Sigmoid colon (tissue), 4 donors: ENCODE measurements around the gene APOH.

Experiments used
- CTCF ChIP-seq, 4 experiments: fragments of 450-650 bp in 3 of 4; fragments of 200-600 bp in 1 of 4; IDR thresholded peaks; one replicate each; pipeline ENCODE4 v1.5.1; 2016 to 2019; ENCODE audit warnings: antibody characterized with exemption in 4 of 4, mild to moderate bottlenecking in 3 of 4, moderate library complexity in 2 of 4
- EP300 ChIP-seq, 4 donors: sonication (generic); formaldehyde crosslinking; IDR thresholded peaks; one replicate each; pipeline ENCODE4 v1.6.1; 2017; ENCODE audit warnings: antibody characterized with exemption in 4 of 4
- POLR2A ChIP-seq, 2 donors: fragments of 450-650 bp; IDR thresholded peaks; one replicate each; pipeline ENCODE4 v1.6.1; 2016; ENCODE audit warnings: antibody characterized with exemption in 2 of 2, mild to moderate bottlenecking in 2 of 2, moderate library complexity in 2 of 2
- POLR2AphosphoS5 ChIP-seq, 4 donors: sonication (generic); formaldehyde crosslinking; IDR thresholded peaks; one replicate each; pipeline ENCODE4 v1.6.1; 2017; ENCODE audit warnings: antibody characterized with exemption in 4 of 4

GRCh38 chr17:66165537-66166123 is 63.6 kb downstream of the APOH start:
- TF ChIP-seq POLR2AphosphoS5 (IDR thresholded peaks at IDR 0.05) (no peak), EP300 (IDR thresholded peaks at IDR 0.05) (no peak), CTCF (IDR thresholded peaks at IDR 0.05) (peak; percentile 36 to 75 (median 68)), POLR2A (IDR thresholded peaks at IDR 0.05) (no peak)
